GM21576 (cell line): ENCODE data around the gene CYFIP2.

Experiments used
- ATAC-seq: cut with Tn5 transposase; IDR thresholded peaks from one replicate; pipeline ENCODE4 v1.9.1; 2021; ENCODE audit warnings: mild to moderate bottlenecking, moderate library complexity; ENCODE audit not compliant: unreplicated experiment

CYFIP2 gene

GRCh38 chr5:157312492-157312891 is 46.6 kb downstream of the CYFIP2 start:
- ATAC-seq = peak; percentile 74

- ATAC-seq = no peak
These were observed 56.7 kb downstream of the CYFIP2 start for GRCh38 chr5:157322581-157322980.

GRCh38 chr5:157323107-157323706 is 57.3 kb downstream of the CYFIP2 start:
- ATAC-seq = no peak

- ATAC-seq = no peak
These were observed 58.3 kb downstream of the CYFIP2 start for GRCh38 chr5:157324237-157324636.

- ATAC-seq = no peak
These were observed 60.6 kb downstream of the CYFIP2 start for GRCh38 chr5:157326440-157327005.

- no peak for ATAC-seq
These were observed 61.8 kb downstream of the CYFIP2 start for GRCh38 chr5:157327771-157328170.

GRCh38 chr5:157328277-157328912 is 62.5 kb downstream of the CYFIP2 start:
- ATAC-seq = peak; percentile 96

GRCh38 chr5:157331807-157332206 is 65.9 kb downstream of the CYFIP2 start:
- no peak for ATAC-seq

- ATAC-seq = no peak
These were observed 69.9 kb downstream of the CYFIP2 start for GRCh38 chr5:157335534-157336422.

GRCh38 chr5:157336423-157336744 is 70.5 kb downstream of the CYFIP2 start:
- ATAC-seq = no peak

- no peak for ATAC-seq
These were observed 73.5 kb downstream of the CYFIP2 start for GRCh38 chr5:157339409-157339808.

GRCh38 chr5:157342822-157343402 is 77.0 kb downstream of the CYFIP2 start:
- ATAC-seq = no peak

- ATAC-seq = no peak
These were observed 78.2 kb downstream of the CYFIP2 start for GRCh38 chr5:157343842-157344790.

GRCh38 chr5:157345067-157345466 is 79.1 kb downstream of the CYFIP2 start:
- no peak for ATAC-seq

GRCh38 chr5:157345485-157345884 is 79.6 kb downstream of the CYFIP2 start:
- no peak for ATAC-seq

- no peak for ATAC-seq
These were observed 81.6 kb downstream of the CYFIP2 start for GRCh38 chr5:157347301-157348048.

- ATAC-seq = no peak
These were observed 82.1 kb downstream of the CYFIP2 start for GRCh38 chr5:157348049-157348400.

GRCh38 chr5:157350939-157351801 is 85.2 kb downstream of the CYFIP2 start:
- ATAC-seq = no peak

GRCh38 chr5:157351802-157352092 is 85.8 kb downstream of the CYFIP2 start:
- no peak for ATAC-seq
